COLO829 (cell line): Measurements from ENCODE around the gene OR7A17.

Experiments used
- DNase-seq: peaks from one replicate; pipeline ENCODE4 v3.0.0; 2012; ENCODE audit warnings: low spot score

OR7A17 gene

DNA sequence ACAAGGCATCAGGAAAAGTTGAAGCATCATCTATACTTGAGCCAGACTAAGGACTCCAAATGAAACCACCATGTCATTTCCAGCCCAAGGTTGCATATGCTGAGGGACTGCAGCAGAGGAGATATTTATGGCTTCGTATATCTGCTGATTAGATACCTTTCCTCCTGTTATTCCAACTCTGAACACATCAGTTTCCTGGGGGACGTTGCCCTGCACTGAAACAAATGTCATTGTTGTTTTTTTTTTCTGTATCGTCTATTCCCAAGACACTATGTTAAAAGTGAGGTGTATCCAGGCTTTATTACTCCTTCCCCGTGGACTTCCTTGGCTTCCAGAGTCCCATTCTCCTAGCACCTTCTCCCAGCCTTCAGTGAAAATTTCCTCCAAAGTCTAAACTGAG is at the start of gene OR7A17:
TSS of gene OR7A17 (minus strand) at position 101 of the 400 bp plus-strand sequence. CDS start 4,777 bp downstream, outside the sequence.
- no peak for DNase-seq

DNA sequence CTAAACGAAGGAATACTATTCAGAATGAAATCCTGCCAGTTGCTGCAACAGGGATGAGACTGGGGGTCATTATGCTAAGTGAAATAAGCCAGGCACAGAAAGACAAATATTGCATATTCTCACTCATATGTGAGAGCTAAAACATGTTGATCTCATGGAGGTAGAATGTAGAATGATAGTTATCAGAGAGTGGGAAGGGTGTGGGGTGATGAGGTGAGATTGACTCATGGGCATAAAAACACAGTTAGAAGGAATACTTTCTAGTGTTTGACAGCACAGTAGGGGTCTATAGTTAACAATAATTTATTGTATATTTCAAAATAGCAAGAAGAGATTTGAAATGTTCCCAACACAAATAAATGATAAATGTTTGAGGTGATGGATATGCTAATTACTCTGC is 47.6 kb upstream of the OR7A17 start:
- no peak for DNase-seq

DNA sequence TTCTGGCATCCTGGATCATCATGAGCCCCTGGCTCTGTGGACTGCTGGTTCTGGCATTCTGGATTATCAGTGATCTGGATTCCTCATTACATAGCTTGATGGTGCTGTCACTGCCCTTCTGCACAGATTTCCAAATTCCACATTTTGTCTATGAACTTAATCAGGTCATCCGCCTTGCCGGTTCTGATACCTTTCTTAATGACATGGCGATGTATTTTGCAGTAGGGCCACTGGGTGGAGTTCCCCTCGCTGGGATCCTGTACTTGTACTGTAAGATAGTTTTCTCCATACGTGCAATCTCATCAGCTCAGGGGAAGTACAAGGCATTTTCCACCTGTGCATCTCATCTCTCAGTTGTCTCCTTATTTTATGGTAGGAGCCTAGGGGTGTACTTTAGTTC is 30.9 kb upstream of the OR7A17 start:
- DNase-seq: no peak

DNA sequence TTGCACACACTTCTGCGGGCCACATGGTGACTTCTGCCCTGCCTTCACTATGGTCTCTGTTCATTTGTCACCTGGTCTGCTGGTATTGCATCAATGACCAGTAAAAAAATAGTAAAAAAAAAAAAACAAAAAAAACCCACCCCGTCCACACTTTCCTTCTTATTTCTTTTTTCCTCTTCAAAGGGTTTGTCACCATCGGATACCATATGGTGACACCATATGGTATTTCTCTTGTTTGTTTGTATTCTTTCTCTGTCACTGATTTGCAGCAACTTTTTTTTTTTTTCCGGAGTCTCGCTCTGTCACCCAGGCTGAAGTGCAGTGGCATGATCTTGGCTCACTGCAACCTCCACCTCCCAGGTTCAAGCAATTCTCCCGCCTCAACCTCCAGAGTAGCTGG is 29.2 kb upstream of the OR7A17 start:
- no peak for DNase-seq

DNA sequence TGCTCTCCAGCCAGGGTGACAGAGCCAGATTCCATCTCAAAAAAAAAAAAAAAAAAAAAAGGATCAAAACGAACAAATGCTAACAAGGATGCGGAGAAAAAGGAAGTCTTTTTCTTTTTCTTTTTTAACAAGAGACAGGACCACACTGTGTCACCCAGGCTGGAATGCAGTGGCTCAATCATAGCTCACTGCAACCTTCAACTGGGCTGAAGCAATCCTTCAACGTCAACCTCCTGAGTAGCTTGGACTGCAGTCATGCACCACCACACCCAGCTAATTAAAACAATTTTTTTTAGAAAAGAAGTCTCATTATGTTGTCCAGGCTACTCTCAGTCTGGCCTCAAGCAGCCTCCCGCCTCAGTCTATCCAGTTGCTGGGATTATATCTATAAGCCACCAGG is 20.8 kb upstream of the OR7A17 start:
- no peak for DNase-seq

DNA sequence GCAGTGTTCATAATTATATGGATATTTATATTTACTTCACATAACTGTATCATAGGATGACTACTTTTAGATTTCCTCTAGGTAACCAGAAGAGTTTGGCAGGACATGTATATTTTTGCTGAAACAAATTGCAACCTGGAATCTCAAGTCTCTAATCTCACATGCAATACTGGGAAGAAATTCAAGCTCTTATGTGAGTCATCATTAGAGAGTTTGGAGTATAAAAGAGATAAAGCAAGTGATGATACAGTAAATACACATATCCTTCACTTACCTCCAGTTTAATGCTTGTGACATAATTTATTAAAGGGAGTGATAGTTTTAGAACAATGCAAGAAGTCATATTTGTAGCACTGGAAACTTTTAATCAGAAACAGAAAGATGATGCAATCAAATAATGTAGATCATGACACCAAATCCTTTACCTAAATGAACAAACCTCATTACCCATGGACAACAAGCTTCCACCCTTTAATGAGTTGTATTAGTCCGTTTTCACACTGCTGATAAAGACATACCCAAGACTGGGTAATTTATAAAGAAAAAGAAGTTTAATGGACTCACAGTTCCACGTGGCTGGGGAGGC is 15.8 kb upstream of the OR7A17 start:
- no peak for DNase-seq

DNA sequence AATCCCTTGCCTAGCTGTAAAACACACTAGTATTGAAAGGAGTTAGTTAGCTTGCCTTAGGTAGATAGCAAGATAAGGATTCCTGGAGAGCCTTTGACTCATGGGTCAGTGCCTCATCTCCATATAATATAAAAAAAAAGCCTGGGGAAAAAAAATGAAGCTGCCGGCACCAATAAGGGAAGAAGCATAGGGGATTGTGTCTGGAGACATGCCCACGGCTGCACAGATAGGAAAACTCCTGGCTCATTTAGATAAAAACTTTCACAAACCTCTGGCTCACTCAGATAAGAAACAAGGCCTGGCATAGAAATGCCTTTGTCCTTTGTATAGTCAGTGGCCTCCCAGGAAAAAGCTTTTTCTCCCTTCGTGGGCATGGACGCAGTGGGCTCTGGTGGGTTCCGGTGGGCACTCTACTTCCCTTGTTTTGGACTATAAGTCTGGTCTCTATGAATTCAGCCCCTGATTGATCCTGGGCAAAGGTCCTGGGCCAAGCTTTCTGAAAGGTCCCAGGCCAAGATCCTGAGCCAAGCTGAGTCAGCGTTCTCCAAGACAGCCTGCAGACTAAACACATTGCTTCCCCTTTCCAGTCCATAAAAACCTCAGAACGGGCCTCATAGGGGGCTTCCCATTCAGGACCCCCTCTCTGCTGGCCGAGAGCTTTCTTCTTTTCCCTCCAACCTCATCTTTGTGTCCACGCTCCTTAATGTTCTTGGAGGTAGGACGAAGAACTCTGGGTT is 4.9 kb upstream of the OR7A17 start:
- no peak for DNase-seq

DNA sequence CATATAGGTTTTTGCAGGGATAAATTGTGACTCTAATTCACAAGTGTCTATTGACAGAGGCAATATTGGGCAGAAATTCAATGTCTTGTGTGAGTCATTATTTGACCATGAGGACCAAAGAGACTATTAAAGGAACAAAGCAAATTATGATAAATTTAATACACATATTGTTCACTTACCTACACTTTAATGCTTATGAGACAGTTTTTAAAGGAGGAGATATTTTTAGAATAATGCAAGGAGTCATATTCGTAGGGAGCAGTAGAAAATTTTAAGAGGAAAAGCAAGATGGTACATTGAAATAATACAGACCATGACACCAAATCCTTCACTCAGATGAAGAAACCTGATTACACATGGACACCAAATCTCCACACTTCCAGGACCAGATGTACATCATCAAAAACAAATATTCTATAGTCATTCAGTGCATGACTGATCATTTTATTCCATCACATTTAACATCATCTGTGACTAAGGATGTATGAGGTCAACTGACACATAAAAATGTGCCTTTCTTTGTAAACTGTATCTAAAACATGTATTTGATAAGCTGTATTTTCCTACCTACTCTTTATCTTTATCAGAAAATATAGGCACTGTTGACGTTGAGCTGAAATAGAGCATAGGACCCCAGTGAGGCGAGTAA is 4.2 kb upstream of the OR7A17 start:
- DNase-seq: no peak

DNA sequence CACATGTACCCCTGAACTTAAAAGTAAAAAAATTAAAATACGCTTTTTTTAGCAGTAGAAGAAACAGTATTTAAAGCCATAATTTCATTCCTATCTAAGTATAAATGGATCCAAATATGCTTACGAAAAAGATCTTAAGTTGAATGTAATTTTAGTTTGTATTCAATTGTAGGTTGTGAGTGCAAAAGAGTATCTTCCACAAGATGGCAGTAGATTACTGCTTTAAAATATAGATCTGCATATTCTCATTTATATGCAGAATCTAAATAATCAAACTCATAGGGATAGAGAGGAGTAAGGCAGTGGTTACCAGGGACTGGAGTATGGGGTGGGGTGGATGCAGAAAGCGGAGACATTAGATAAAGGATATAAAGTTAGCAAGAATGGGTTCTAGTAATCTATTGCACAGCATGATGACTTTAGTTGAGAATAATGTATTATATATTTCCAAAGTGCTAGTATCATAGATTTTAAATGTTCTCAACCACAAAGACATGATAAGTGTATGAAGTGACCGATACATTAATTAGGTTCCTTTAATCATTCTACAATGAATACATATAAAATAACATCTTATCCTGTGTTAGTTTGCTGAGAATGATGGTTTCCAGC is 14.2 kb downstream of the OR7A17 start:
- DNase-seq: peak; percentile 56

DNA sequence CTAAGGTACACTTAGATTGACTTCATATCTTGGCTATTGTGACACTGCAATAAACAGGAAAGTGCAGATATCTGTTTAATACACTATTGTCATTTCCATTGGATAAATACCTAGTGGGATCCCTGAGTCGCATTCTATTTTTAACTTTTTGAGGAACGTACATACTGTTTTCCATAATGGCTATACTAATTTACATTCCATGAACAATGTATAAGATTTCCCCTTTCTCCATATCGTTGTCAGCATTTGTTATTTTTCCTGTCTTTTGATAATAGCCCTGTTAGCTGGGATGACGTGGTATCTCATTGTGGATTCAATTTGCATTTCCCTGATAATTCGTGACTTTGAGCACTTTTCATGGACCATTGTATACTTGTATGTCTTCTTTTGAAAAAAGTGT is 17.4 kb downstream of the OR7A17 start:
- no peak for DNase-seq

DNA sequence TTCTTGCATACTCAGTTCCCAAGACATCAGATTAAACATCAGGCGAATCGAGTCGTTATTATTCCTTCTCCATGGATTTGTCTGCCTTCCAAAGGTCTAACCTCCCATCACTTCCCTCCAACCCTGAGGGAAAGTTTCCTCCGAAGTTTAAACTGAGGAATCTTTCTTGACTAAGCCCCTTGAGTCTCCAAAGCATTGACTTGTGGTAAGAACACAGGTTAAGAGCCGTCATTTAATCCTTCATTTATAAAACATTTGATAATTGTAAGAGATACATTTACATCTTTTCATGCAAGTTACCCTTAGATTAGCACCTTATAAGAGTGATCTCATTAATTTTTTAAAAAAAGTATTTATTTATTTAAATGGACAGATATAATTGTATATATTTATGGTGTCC is 37.1 kb downstream of the OR7A17 start, which contains the start of gene OR7A10:
TSS of gene OR7A10 (minus strand) at position 101 of the 400 bp plus-strand sequence. CDS start 7,045 bp downstream, outside the sequence.
- DNase-seq: no peak

DNA sequence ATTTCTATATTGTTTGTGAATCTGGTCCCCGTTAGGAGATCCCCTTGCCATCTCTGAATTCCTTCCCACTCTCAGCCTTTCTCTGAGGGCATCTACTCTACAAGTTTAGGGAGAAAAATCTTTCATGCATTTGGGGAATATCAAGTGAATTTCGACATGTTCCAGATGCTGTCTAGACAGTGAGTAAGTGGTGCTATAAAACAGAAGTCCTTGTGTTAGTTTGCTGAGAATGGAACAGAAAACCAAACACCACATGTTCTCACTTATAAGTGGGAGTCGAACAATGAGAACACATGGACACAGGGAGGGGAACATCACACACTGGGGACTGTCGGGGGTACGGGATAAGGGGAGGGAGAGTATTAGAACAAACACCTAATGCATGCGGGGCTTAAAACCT is 42.4 kb downstream of the OR7A17 start:
- no peak for DNase-seq

DNA sequence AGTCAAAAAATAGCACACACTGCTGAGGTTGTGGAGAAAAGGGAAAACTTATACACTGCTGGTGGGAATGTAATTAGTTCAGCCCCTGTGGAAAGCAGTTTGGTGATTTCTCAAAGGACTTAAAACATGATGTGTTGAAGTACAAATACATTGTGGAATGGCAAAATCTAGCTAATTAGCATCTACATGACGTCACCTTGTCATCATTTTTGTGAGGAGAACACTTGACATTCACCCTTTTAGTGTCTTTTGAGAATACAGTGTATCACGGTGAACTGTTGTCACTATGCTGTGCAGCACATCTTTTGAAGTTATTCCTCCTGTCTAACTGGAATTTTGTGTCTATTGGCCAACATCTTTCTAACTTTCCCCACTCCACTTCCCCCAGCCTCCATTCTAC is 42.8 kb downstream of the OR7A17 start:
- no peak for DNase-seq

DNA sequence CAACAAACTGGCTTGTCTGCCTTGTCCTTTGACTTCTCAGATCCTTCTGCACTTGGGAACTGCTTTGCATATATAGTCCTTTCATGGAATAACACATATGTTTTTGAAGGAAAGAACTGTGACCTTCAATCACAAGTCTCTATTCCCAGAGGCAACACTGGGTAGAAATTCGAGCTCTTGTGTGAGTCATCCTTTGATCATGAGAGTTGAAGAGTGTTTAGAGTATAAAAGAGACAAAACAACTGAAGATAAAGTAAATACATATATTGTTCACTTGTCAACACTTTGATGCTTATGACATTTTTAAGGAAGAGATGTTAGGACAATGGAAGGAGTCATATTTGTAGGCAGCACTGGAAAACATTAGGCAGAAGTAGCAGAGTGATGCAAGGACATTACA is 45.7 kb downstream of the OR7A17 start:
- peak; percentile 78 for DNase-seq

DNA sequence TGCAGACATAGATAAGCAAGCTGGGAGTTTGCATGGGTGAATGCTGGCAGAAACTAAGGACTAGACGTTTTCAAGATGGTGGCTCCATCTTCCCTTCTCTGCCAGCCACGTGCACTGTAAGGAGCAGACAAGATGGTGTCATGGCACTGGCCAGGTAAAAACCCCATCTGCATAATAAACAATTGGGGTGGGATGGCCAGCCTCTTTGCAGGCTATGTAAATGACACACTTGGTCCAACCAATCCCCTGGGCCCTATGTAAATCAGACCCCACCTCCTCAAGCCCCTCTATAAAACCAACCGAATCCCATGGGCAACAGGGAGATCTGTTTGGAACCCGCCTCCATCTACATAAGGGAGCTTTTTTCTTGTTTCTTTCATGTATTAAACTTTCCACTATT is 48.5 kb downstream of the OR7A17 start:
- DNase-seq: no peak

DNA sequence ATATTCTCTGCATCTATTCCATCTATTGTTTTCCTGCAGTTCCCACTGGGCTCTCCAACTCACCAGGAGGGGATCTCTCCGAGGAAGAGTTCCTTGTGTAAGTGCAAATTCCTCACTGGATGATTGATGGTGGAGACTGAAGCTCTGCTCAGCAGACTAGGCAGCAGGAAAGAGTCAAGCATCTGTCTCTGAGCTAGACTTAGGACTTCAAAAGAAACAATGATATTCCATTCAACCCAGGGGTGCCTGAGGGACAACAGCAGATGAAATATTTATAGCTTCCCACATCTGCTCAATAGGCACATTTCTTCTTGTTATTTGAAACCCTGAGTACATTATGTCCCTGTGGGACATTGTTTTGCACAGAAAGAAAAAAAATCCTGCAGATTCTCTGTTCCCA is 50.9 kb downstream of the OR7A17 start, which contains the start of the genes OR7A5 and OR7C1:
TSS of gene OR7A5 (minus strand) at position 175 of the 400 bp plus-strand sequence. CDS start 6,944 bp downstream, outside the sequence.
TSS of gene OR7C1 (minus strand) at position 175 of the 400 bp plus-strand sequence. CDS start 35,049 bp downstream, outside the sequence.
- DNase-seq: peak; percentile 84

DNA sequence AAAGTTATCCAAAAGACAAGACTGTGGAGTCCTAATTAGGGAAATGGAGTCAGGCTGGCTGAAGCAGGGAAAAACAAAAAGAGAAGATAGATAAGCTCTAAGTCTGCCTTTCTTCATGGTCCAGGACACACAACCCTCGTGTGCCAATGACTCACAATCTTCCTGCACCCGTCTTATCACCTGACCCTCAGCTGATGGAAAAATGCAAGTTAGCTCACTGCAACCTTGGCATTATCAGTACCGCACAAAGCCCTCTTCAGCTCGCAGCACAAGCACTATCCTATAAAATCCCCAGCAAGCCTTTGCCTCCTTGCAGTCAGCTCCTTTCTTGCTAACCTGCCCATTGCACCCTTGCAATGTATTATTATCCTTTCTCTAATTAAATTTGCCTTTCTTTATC is 55.2 kb downstream of the OR7A17 start:
- DNase-seq: no peak
